SJCRH30 (cell line): ENCODE measurements around the gene FLRT1. TPM values are rescaled to one million over a fixed set of nuclear protein-coding genes. Genes with fewer than 3 reads are reported as not detected.
A peak's percentile ranks its signal among the peaks of the same experiment; 100 is the strongest.
"Not testable (repeated sequence)": the region's sequence is repeated elsewhere in the genome, so short reads cannot be mapped to it uniquely, and the experiment has no call there.

Experiments used
- DNase-seq, 2 experiments: peaks; one replicate each; pipeline ENCODE4 v3.0.0-alpha.2; 2015 to 2020
- H3K27ac ChIP-seq: fragments of 250-450 bp; sonication (Bioruptor Pico); 2 replicates; pipeline ENCODE4 v1.5.1; 2020; ENCODE audit warnings: mild to moderate bottlenecking, moderate library complexity
- H3K27me3 ChIP-seq: fragments of 250-450 bp; sonication (Bioruptor Pico); 2 replicates; pipeline ENCODE4 v1.5.1; 2020; ENCODE audit warnings: mild to moderate bottlenecking, moderate library complexity
- H3K36me3 ChIP-seq: fragments of 250-450 bp; sonication (Bioruptor Pico); 2 replicates; pipeline ENCODE4 v1.5.1; 2020; ENCODE audit warnings: mild to moderate bottlenecking, moderate library complexity
- H3K4me1 ChIP-seq: fragments of 250-450 bp; sonication (Bioruptor Pico); 2 replicates; pipeline ENCODE4 v1.5.1; 2020; ENCODE audit warnings: mild to moderate bottlenecking, moderate library complexity
- H3K4me3 ChIP-seq: fragments of 250-450 bp; sonication (Bioruptor Pico); 2 replicates; pipeline ENCODE4 v1.5.1; 2020; ENCODE audit warnings: mild to moderate bottlenecking, moderate library complexity
- H3K9me3 ChIP-seq: fragments of 250-450 bp; sonication (Bioruptor Pico); replicated peaks from 2 replicates; pipeline ENCODE4 v1.5.1; 2020; ENCODE audit warnings: mild to moderate bottlenecking, moderate library complexity
- total RNA-seq: library from RNA; depleted of rRNA; stranded (reverse); fragments of >200 nt; shearing (Covaris generic); gene quantifications from 2 replicates; pipeline ENCODE4 v1.2.3, GENCODE V29; 2014

The FLRT1 gene
- total RNA-seq, 1 experiment from 2014 or later, result 1.4 TPM

- no peak overlapping the region for H3K27ac ChIP-seq
Measured at GRCh38 chr11:64042301-64042700, 6.6 kb downstream of the FLRT1 start.

GRCh38 chr11:64043545-64043944 lies 7.8 kb downstream of the FLRT1 start:
- Histone ChIP-seq H3K4me1 (peaks cover 10% of the 10 kb centered on the region; the same call in 1 of the 2 replicates), H3K4me3 (no peak overlapping the region), H3K9me3 (no peaks in the 10 kb centered on the region), H3K27ac (no peak overlapping the region), H3K27me3 (no peaks in the 10 kb centered on the region), H3K36me3 (no peaks in the 10 kb centered on the region)
- DNase-seq, result no peak

More at GRCh38 chr11:64042301-64042700, 6.6 kb downstream of the FLRT1 start:
- H3K4me3 ChIP-seq, result no peak overlapping the region
- H3K4me1 ChIP-seq, result peaks cover 5% of the 10 kb centered on the region; the same call in 1 of the 2 replicates
- H3K27me3 ChIP-seq, result no peaks in the 10 kb centered on the region
- no peaks in the 10 kb centered on the region for H3K36me3 ChIP-seq
- no peak for DNase-seq
- no peaks in the 10 kb centered on the region for H3K9me3 ChIP-seq

GRCh38 chr11:64044730-64045393 lies 9.1 kb downstream of the FLRT1 start:
- H3K27me3 ChIP-seq, result no peaks in the 10 kb centered on the region
- peaks cover 16% of the 10 kb centered on the region for H3K4me1 ChIP-seq

GRCh38 chr11:64045700-64046099 lies 10.0 kb downstream of the FLRT1 start:
- H3K4me1 ChIP-seq, result peaks cover 16% of the 10 kb centered on the region
- no peaks in the 10 kb centered on the region for H3K9me3 ChIP-seq
- H3K27ac ChIP-seq, result no peak overlapping the region
- no peak overlapping the region for H3K4me3 ChIP-seq
- no peaks in the 10 kb centered on the region for H3K27me3 ChIP-seq
- DNase-seq, result no peak
- no peaks in the 10 kb centered on the region for H3K36me3 ChIP-seq

More at GRCh38 chr11:64044730-64045393, 9.1 kb downstream of the FLRT1 start:
- Histone ChIP-seq H3K27ac (no peak overlapping the region), H3K4me3 (no peak overlapping the region), H3K36me3 (no peaks in the 10 kb centered on the region), H3K9me3 (no peaks in the 10 kb centered on the region)
- DNase-seq, result no peak

- not testable (repeated sequence) for H3K27me3 ChIP-seq, H3K9me3 ChIP-seq, H3K4me3 ChIP-seq, DNase-seq, H3K36me3 ChIP-seq
- Histone ChIP-seq H3K27ac (peak overlapping the region; percentile 95), H3K4me1 (peaks cover 16% of the 10 kb centered on the region)
Measured at GRCh38 chr11:64047373-64047772, 11.6 kb downstream of the FLRT1 start.

- DNase-seq, result peak; percentile 95 to 96
- H3K4me1 ChIP-seq, result peaks cover 25% of the 10 kb centered on the region
- no peak overlapping the region for H3K4me3 ChIP-seq
- peak overlapping the region; percentile 95 for H3K27ac ChIP-seq
- H3K36me3 ChIP-seq, result no peaks in the 10 kb centered on the region
- H3K9me3 ChIP-seq, result no peaks in the 10 kb centered on the region
- H3K27me3 ChIP-seq, result no peaks in the 10 kb centered on the region
Measured at GRCh38 chr11:64048042-64048854, 12.5 kb downstream of the FLRT1 start.

GRCh38 chr11:64049509-64049908 lies 13.8 kb downstream of the FLRT1 start:
- Histone ChIP-seq H3K27ac (no peak overlapping the region), H3K36me3 (no peaks in the 10 kb centered on the region), H3K27me3 (no peaks in the 10 kb centered on the region), H3K4me1 (peaks cover 37% of the 10 kb centered on the region), H3K4me3 (no peak overlapping the region), H3K9me3 (no peaks in the 10 kb centered on the region)
- DNase-seq, result no peak

GRCh38 chr11:64051297-64051696 lies 15.6 kb downstream of the FLRT1 start:
- H3K27ac ChIP-seq, result no peak overlapping the region

GRCh38 chr11:64052436-64052835 lies 16.7 kb downstream of the FLRT1 start:
- no peaks in the 10 kb centered on the region for H3K27me3 ChIP-seq
- DNase-seq, result no peak
- no peaks in the 10 kb centered on the region for H3K9me3 ChIP-seq
- peaks cover 45% of the 10 kb centered on the region for H3K4me1 ChIP-seq
- H3K4me3 ChIP-seq, result no peak overlapping the region
- no peak overlapping the region for H3K27ac ChIP-seq
- no peaks in the 10 kb centered on the region for H3K36me3 ChIP-seq

More at GRCh38 chr11:64051297-64051696, 15.6 kb downstream of the FLRT1 start:
- Histone ChIP-seq H3K27me3 (no peaks in the 10 kb centered on the region), H3K36me3 (no peaks in the 10 kb centered on the region), H3K4me1 (peaks cover 46% of the 10 kb centered on the region), H3K9me3 (no peaks in the 10 kb centered on the region), H3K4me3 (no peak overlapping the region)
- no peak for DNase-seq

GRCh38 chr11:64052938-64053622 lies 17.3 kb downstream of the FLRT1 start:
- DNase-seq, result no peak
- Histone ChIP-seq H3K4me1 (peaks cover 42% of the 10 kb centered on the region), H3K27ac (peak overlapping the region; percentile 40), H3K9me3 (no peaks in the 10 kb centered on the region), H3K36me3 (no peaks in the 10 kb centered on the region), H3K4me3 (no peak overlapping the region), H3K27me3 (no peaks in the 10 kb centered on the region)

GRCh38 chr11:64053699-64054098 lies 18.0 kb downstream of the FLRT1 start:
- Histone ChIP-seq H3K4me3 (no peak overlapping the region), H3K4me1 (peaks cover 36% of the 10 kb centered on the region), H3K36me3 (no peaks in the 10 kb centered on the region), H3K9me3 (no peaks in the 10 kb centered on the region), H3K27ac (peak overlapping the region; percentile 40), H3K27me3 (no peaks in the 10 kb centered on the region)
- DNase-seq, result peak; percentile 76 to 78

GRCh38 chr11:64055077-64055476 lies 19.3 kb downstream of the FLRT1 start:
- no peaks in the 10 kb centered on the region for H3K9me3 ChIP-seq
- no peaks in the 10 kb centered on the region for H3K27me3 ChIP-seq
- H3K4me3 ChIP-seq, result no peak overlapping the region
- DNase-seq, result no peak
- H3K36me3 ChIP-seq, result no peaks in the 10 kb centered on the region
- H3K4me1 ChIP-seq, result peaks cover 32% of the 10 kb centered on the region
- no peak overlapping the region for H3K27ac ChIP-seq

GRCh38 chr11:64056213-64056785 lies 20.6 kb downstream of the FLRT1 start:
- no peak overlapping the region for H3K4me3 ChIP-seq
- no peak overlapping the region for H3K27ac ChIP-seq
- H3K4me1 ChIP-seq, result peaks cover 32% of the 10 kb centered on the region
- no peaks in the 10 kb centered on the region for H3K27me3 ChIP-seq
- peak; percentile 68 to 70 for DNase-seq
- no peaks in the 10 kb centered on the region for H3K36me3 ChIP-seq
- H3K9me3 ChIP-seq, result no peaks in the 10 kb centered on the region

- H3K4me1 ChIP-seq, result peaks cover 32% of the 10 kb centered on the region
- no peaks in the 10 kb centered on the region for H3K9me3 ChIP-seq
- DNase-seq, result no peak
- no peaks in the 10 kb centered on the region for H3K27me3 ChIP-seq
- no peak overlapping the region for H3K27ac ChIP-seq
- no peak overlapping the region for H3K4me3 ChIP-seq
- H3K36me3 ChIP-seq, result no peaks in the 10 kb centered on the region
Measured at GRCh38 chr11:64056861-64057260, 21.1 kb downstream of the FLRT1 start.

- Histone ChIP-seq H3K36me3 (no peaks in the 10 kb centered on the region), H3K4me1 (peaks cover 26% of the 10 kb centered on the region), H3K4me3 (no peak overlapping the region), H3K9me3 (no peaks in the 10 kb centered on the region), H3K27me3 (no peaks in the 10 kb centered on the region), H3K27ac (no peak overlapping the region)
- DNase-seq, result no peak
Measured at GRCh38 chr11:64057890-64058289, 22.2 kb downstream of the FLRT1 start.
